Stimulated activated CD8-positive, alpha-beta memory T cell treated with anti-CD3 and anti-CD28 coated beads, Interleukin-15, amount 100 ng/mL, for 48 hours (primary cell): ENCODE results near the gene RPS14.
"Not testable (repeated sequence)": the region's sequence is repeated elsewhere in the genome, so short reads cannot be mapped to it uniquely, and the experiment has no call there.

Experiments used
- DNase-seq, 2 donors: peaks; one replicate each; pipeline ENCODE4 v3.0.0-alpha.2; 2020; ENCODE audit warnings: low read depth in 2 of 2

Gene RPS14

DNA sequence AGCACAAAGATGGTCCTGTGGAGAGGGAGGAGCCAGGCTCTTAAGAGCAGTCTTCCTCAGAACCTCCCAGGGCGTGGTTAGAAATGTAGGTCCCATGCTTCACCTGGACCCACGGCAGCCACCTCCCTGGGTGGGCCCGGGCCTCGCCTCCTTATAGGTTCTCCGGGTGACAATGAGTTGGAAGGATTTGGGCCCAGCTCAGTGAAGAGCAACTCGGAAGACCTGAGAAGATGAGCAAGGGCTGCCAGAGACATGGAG is 32.1 kb upstream of the RPS14 start:
- DNase-seq = no peak

DNA sequence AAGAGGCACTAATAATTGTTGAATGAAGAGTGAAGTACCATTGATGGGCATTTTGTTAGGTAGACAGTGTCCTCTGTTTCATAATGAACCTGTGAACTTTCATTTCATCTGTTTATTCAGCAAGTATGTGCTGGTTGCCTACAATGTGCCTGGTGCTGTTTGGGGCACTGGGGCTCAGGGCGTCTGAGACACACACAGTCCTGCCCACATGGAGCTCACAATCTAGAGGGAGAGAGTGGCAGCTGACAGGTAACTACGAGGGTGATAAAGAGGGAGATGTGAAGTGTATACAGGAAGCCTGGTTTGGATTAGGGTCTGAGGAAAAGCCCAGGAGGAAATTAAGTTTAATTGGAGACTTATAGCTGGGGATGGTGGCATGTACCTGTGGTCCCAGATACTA is 29.9 kb upstream of the RPS14 start:
- no peak for DNase-seq

DNA sequence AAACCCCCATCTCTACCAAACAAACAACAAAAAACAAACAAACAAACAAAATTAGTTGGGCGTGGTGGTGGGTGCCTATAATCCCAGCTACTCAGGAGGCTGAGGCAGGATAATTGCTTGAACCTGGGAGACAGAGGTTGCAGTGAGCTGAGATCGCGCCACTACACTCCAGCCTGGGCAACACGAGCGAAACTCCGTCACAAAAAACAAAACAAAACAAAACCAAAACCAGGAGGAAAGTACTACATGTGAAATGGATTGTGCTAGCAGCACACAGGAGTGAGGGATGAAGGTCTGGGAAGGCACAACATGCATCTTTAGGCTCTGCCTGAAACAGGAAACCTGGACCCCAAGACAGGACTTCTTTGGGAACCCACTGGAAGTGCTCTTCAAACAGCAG is 27.0 kb upstream of the RPS14 start:
- not testable (repeated sequence) for DNase-seq

DNA sequence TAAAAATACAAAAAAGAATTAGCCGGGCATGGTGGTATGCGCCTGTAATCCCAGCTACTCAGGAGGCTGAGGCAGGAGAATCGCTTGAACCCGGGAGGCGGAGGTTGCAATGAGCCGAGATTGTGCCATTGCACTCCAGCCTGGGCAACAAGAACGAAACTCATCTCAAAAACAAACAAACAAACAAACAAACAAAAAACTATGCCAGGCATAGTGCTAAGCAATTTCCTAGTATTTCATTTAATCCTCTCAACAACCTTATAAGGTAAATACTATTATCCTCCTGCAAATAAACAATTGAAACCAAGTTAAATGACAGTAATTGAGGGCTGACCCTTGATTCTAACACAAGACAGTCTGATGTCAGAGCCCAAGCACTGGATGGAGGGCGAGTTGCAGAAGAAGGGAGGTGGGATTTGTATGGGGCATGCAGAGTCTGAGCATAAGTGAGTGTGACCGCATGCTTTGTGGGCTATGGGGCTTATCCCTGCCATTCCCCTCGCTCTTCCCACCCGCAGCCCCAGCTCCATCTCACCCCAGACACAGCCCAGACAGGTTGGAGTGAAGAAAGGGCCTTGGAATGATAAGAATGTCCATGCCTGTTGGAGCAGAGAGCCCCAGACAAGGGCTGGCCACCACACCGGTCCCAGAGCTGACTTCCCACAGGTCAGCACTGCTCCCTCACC is 24.3 kb upstream of the RPS14 start:
- DNase-seq = no peak

DNA sequence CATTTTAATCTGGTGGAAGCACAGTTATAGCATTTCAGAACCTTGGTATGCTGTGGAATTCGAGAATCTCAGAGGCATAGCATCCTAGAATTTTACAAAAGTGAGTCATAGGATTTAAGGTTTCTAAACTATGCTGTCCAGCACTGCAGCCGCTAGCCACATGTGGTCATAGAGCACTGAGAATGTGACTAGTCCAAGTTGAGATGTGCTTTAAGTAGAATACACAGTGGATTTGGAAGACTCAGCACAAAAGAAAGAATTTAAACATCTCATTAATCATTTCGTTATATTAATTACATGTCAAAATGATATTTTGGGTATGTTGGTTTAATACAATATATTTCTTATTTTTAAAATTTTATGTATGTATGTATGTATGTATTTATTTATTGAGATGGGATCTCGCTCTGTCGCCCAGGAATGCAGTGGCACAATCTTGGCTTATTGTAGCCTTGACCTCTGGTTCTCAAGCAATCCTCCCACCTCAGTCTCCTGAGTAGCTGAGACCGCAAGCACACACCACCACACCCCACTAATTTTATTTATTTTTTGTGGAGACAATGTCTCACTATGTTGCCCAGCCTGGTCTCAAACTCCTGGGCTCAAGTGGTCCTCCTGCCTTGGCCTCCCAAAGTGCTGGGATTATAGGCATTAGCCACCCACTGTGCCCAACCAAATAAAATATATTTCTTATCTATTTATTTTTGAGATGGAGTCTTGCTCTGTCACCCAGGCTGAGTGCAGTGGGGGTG is 20.4 kb upstream of the RPS14 start:
- no peak for DNase-seq

DNA sequence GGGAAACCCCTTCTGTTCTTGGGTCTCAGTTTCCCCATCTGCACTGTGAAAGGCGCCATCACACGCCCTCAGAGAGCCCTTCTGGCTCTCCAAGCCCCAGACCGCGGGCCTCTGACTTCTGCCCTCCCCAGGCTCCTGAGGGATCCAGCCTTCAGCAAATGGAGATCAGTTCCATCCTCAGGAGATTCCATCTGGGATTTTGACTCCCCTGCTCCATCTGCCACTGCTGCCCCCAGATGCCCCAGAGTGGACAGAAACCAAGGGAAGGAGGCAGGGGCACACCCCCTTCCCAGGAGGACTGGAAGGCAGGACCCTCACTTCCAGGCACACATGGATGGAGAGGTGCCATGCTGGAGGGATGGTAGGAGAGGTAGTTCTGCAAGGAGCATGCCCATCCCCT is 18.7 kb upstream of the RPS14 start:
- no peak for DNase-seq

DNA sequence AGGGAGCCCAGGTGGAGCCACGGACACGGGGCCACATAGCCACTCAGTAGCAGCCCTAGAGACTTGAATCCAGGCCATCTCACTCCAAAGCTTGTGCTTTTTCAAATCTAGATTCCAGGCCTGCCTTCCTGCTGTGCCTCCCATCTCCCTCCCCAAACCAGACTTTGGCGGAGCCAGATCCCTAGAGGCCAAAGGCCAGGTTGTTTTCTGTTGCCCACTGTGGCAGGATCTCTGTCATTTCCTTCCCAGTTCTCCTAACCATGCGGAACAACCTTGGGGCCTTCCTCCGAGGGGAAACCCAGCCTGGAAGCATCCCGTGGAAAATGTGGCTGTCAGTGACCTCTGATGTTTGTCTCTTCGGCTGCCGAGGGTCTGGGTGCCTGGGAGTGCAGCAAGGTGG is 16.4 kb upstream of the RPS14 start:
- DNase-seq = no peak

DNA sequence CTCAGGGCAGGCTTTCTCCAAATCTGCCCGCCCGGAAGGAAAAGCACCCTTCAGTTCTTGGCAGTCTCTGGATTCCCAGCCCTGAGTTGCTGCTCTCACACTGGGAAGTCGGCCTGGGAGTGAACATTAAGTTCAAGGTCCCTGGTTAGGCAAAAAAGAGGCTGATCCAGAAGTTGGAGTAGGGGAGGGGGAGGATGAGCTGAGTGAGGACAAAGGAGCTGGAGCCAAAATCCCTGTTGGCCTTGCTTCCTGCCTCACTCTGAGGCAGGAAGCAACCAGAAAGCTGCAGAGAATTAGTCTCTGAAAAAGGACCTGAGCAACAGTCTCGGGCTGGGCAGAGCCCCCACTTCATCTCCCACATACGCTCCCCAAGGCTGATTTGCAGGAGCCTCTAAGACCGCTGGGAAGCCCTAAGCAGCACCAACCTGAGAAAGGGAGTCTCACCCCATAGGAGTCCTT is 15.0 kb upstream of the RPS14 start:
- no peak for DNase-seq

DNA sequence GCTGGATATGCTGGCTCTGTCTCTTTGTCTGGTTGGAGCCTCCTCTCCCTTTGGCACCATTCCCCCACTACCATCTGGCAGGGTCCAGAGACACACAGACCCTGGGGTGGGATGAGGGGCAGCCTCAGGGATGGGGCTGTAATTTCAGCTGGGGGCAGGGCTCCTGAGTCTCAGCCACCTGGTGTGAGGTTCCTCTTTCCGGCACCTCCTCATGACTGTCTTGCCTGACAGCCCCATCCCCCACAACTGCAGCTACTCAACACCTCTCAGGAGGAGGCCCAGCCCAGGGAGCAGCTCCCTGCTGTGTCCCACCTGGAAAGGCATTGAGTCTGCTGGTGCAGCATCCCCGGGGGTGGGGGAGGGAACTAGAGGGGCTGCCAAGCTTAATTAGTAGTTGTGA is 11.7 kb upstream of the RPS14 start:
- DNase-seq = no peak

DNA sequence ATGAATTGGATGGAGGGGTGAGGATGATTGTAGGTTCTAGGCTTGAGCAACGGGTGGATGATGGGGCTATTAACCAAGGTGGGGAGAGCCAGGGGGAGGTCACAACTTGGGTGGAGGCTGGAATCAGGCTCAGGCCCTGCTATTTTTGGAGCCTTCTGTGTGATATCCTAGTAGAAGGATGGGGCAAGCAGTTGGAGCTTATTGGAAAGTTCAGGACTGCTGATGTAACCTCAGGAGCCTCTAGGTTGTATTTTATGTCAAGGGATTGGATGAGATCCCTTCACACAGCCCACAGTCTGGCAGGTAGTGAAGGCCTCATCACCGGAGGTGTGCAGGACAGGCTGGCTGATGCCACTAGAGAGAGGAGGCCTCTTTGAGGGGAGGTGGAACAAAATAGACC is 11.2 kb upstream of the RPS14 start:
- DNase-seq = no peak

DNA sequence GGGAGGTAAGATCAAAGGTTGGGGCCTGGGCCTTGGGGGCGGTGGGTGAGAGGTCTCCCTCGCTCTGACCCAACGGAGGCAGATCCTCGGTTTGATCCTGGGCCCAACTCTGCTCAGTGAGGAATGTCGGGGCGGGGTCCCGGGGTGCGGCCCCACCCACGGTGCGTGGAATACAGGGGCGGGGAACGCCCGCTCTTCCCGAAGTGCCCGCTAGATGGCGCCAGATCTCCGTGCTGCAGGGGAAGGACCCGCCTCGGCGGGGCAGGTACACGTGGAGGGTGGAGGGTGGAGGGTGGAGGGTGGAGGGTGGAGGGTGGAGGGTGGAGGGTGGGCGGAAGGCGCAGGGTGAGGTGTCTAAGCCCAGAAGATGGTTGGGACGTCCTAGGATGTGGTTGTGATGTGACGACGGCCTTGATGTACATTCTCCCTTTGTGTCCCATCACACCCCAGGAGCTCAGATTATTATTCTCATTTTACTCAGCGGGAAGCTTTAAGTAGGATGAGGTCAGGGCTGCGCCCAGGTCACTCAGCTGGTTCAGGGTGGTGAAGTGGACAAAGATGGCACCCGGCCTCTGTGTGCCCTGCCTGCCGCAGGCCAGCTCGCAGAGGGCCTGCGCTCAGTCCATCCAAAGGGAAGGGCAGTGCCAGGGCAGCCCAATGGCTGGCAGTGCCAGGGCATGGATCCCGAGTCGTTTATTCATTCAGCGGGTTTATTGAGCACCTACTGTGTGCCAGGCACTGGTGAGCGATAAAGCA is 9.4 kb upstream of the RPS14 start:
- peak; percentile 67 for DNase-seq

DNA sequence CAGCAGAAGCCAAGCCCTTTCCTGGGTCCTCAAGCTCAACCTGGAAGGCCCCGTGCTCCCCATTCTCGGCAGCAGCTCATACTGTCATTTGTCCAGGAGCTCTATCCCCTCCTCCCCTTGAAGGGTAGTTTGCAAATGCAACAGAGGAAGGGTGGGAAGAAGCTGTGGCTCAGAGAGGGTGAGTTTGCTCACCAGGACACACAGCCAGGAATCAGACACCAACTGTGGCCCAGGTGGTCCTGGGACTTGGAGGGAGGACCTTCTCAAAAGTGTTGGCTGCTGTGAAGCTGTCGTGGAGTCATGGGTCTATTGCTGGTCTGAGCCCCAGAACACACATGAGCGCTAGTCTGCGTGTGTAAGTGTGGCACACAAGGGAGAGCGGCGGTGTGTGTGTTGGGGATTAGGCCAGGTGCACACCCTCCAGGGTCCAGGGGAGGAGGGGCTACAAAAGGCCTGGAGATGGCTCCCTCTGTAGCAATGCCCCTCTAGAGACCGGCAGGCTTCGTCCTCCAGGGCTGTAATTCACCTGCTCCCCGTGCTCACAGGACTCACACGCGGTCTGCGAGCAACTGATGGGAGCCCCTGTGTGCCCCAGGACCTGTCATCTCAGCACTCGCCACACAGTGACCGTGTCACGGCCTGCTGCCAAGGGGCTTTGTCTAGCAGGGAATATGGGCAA is 8.2 kb upstream of the RPS14 start:
- DNase-seq = no peak

DNA sequence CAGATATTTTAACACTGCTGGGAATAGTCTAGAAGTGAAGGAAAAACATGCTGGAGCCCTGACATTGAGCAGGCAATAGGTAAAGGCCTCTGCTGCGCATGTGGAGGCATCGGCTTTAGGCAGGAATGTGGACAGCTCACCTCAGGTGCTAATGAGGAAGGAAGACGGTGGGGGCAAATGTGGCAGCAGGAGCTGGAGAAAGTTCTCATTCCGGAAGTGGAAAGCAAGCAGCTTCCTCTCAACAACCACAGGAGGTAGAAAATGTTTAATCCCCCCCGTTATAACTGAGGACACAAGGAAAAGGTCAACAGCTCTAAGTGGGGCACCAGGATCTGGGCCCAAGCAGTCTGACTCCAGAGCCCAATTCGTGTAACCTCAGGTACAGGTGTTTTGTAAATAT is 7.6 kb upstream of the RPS14 start:
- DNase-seq = no peak

DNA sequence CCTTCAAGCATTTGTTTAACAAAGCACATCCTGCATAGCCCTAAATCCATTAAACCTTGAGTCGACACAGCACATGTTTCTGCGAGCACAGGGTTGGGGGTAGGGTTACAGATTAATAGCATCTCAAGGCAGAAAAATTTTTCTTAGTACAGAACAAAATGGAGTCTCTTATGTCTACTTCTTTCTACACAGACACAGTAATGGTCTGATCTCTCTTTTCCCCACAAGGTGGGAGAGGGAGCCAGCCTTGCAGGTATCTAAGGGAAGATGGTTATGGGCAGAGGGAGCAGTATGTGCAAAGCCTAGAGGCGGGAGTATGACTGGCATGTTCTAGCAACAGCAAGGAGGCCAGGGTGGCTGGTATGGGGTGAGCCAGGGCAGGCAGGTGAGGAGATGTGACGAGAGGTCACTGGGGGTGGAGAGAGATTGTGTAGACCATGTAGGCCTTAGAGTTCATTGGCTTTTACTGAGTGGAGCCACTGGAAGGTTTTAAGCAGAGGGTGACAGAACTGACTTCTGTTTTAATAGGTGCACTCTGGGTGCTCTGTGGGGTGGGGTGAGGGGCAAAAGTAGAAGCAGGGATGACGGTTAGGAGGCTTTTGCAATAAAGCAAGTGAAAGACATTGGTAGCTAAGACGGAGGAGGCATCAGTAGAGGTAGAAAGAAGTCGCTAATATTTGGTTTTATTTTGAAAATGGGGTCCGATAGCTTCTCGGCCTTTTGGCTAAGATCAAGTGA is 5.1 kb upstream of the RPS14 start:
- no peak for DNase-seq

DNA sequence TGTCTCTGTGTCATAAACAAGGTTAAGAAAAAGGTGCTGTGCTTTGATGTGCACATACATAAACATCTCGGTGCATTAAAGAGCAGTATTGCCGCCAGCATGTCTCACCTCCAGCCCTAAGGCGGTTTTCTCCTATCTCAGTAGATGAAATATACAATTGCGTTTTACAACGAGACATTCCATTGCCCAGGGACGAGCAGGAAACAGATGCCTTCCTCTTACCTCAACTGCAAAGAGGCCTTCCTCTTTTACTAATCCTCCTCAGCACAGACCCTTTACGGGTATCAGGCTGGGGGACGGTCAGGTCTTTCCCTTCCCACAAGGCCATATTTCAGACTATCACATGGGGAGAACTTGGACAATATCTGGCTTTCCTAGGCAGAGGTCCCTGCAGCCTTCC is 4.5 kb upstream of the RPS14 start:
- DNase-seq = not testable (repeated sequence)

DNA sequence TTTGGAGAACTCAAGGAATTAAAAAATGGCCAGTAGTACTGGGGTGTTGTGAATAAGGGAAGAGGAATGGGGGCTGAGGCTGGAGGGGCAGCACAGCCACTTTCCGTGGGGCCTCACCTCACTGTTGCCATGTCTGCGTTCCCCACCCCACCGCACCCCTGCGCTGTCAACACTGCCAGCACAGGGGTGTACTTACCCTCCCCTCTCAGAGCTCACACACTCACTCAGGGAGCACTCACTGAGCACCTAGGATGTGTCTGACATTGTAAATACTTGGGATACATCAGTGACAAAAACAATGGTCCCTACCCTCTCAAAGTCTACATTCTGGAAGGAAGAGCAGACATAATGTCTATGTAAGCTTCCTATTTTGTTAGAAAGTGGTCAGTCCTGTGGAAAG is 3.4 kb upstream of the RPS14 start:
- DNase-seq = no peak

DNA sequence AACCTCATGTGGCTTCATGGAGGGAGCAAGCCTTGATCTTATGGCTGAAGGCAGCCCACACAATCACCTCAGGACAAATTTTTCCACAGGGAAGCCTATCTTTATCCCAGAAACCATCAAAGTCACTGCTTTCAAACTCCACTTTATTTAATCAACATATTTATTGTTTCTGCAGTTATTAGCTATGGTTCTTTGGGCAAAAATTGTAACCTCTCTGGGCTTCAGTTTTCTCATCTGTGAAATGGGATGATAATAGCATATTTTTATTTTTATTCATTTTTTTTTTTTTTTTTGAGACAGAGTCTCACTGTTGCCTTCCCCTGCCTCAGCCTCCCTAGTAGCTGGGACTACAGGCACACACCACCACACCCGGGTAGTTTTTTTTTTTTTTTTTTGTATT is 2.1 kb upstream of the RPS14 start:
- DNase-seq = no peak

DNA sequence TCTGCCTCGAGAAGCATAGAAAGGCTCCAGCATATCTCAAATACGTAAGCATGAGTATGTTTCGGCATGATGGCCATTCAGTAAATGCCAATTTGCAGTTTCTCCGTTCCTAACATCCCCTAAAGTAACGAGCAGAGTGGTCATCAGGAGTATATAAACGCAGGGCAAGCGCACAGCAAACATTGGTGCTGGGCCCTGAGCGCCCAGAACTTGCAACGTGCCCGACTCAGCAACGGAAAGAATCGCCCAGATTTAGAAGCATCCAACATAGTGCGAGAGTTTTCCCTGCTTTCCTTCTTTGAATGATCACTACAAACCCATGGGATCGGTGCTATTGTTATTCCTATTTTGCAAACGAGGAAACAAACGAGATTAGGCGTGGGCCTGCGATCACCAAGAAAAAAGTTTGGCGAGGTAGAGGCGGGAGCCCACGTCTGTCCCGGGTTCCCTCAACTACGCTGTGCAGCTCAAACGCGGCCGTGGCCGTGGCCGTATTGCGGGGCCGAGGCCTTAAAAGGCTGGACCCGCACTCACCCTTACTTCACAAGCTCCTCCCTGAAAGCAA is 505 bp downstream of the RPS14 start:
- no peak for DNase-seq

DNA sequence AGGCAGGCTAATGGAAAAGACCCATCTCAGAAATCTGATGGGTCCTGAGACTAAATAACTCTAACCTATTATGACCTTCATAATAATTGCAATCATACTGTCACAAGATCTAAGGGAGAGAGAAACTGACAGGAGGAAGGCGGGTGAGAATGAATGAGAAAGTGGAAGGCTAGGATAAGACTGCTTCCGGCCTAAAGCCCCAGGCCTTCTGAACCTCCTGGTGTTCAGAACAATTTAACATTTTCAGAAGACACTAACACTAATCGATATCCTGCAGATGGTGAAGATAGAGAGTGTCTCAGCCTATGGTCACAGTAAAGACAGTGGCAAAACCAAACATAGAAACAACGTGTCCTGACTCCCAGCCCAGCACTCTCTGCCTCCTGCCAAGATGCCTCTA is 1.2 kb downstream of the RPS14 start:
- DNase-seq = no peak

DNA sequence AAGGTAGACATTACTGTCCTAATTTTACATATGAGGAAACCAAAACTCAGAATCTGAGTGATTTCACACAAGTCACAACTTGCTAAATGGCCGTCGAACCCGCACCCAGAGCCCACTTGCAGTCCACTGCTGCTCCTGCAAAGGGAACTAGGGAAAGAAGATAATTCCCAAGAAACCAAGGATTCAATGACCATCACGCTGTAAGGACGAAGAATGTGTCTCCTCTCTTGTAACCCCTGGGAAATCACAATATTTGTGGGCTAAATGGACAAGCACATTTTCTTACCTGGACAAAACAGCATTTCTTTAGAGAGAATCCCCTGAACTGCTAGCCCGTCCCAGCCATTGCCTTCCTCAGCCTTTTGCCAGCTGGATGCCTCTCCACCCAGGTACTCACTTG is 2.4 kb downstream of the RPS14 start:
- DNase-seq = no peak

DNA sequence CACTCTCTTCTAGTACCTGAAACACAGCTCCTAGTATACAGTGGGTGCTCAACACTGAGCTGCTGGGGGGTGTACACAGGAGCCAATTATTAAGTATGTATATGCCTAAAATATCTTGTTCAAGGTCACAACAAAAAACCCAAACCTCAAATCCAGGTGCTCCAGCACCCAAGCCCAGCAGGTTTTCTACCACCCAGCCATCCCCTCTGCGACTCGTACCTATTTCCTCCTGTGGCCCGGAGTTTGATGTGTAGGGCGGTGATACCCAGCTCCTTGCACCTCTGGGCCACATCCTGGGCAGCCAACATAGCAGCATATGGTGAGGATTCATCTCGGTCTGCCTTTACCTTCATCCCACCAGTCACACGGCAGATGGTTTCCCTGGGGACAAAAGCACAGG is 3.0 kb downstream of the RPS14 start:
- DNase-seq = no peak

DNA sequence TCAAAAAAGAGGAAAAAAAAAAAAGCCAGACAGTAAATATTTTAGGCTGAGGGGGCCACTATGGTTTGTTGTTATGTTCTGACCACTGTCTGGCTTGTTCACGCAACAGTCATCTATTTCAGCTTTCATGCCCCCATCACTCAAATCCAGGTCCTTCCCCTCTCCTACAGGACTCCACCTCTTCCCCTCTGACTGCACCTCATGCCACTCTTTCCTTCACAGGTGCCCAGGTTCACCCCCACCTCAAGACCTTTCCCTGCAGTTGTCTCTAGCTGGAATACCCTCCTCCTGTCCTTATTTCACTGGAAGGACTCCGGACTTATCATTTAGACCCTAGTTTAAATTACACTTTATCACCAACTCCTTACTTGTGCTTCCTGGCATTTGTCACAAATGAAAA is 3.5 kb downstream of the RPS14 start:
- DNase-seq = no peak
